ENCODE data around the gene CFAP52.
"Not testable (repeated sequence)": the region's sequence is repeated elsewhere in the genome, so short reads cannot be mapped to it uniquely, and the experiment has no call there.

CFAP52 gene

GRCh38 chr17:9576521-9577372 lies at the start of gene CFAP52:
Gene CFAP52, plus strand, starts transcription at chr17:9576642. Its CDS starts 54 bp downstream, at chr17:9576696.
- DNase-seq (ENCODE audit: low read depth, low spot score) = no peak
- H3K27ac ChIP-seq = no peak within 1 kb of the TSS

GRCh38 chr17:9527788-9528187 lies 48.7 kb upstream of the CFAP52 start:
- no peak for DNase-seq (ENCODE audit: low read depth, low spot score)
- H3K27ac ChIP-seq = no peak overlapping the region

GRCh38 chr17:9529033-9529700 lies 47.3 kb upstream of the CFAP52 start:
- no peak for DNase-seq (ENCODE audit: low read depth, low spot score)
- H3K27ac ChIP-seq = no peak overlapping the region

- no peak for DNase-seq (ENCODE audit: low read depth, low spot score)
These were observed 45.4 kb upstream of the CFAP52 start for GRCh38 chr17:9531034-9531433.

GRCh38 chr17:9532715-9533114 lies 43.7 kb upstream of the CFAP52 start:
- H3K27ac ChIP-seq = no peak overlapping the region
- no peak for DNase-seq (ENCODE audit: low read depth, low spot score)

More at GRCh38 chr17:9531034-9531433, 45.4 kb upstream of the CFAP52 start:
- H3K27ac ChIP-seq = no peak overlapping the region

- H3K27ac ChIP-seq = no peak overlapping the region
- no peak for DNase-seq (ENCODE audit: low read depth, low spot score)
These were observed 43.0 kb upstream of the CFAP52 start for GRCh38 chr17:9533441-9533840.

GRCh38 chr17:9536061-9536460 lies 40.4 kb upstream of the CFAP52 start:
- no peak overlapping the region for H3K27ac ChIP-seq
- DNase-seq (ENCODE audit: low read depth, low spot score) = no peak

GRCh38 chr17:9537177-9537776 lies 39.2 kb upstream of the CFAP52 start:
- DNase-seq (ENCODE audit: low read depth, low spot score) = no peak
- H3K27ac ChIP-seq = no peak overlapping the region

GRCh38 chr17:9538626-9539025 lies 37.8 kb upstream of the CFAP52 start:
- no peak overlapping the region for H3K27ac ChIP-seq
- DNase-seq (ENCODE audit: low read depth, low spot score) = no peak

- H3K27ac ChIP-seq = no peak overlapping the region
- no peak for DNase-seq (ENCODE audit: low read depth, low spot score)
These were observed 34.7 kb upstream of the CFAP52 start for GRCh38 chr17:9541718-9542117.

- H3K27ac ChIP-seq = no peak overlapping the region
- DNase-seq (ENCODE audit: low read depth, low spot score) = no peak
These were observed 32.2 kb upstream of the CFAP52 start for GRCh38 chr17:9544221-9544620.

- no peak overlapping the region for H3K27ac ChIP-seq
- no peak for DNase-seq (ENCODE audit: low read depth, low spot score)
These were observed 27.2 kb upstream of the CFAP52 start for GRCh38 chr17:9549215-9549614.

- no peak overlapping the region for H3K27ac ChIP-seq
- no peak for DNase-seq (ENCODE audit: low read depth, low spot score)
These were observed 23.3 kb upstream of the CFAP52 start for GRCh38 chr17:9553181-9553580.

- no peak for DNase-seq (ENCODE audit: low read depth, low spot score)
- H3K27ac ChIP-seq = no peak overlapping the region
These were observed 22.8 kb upstream of the CFAP52 start for GRCh38 chr17:9553596-9553995.

GRCh38 chr17:9554715-9555114 lies 21.7 kb upstream of the CFAP52 start:
- not testable (repeated sequence) for DNase-seq (ENCODE audit: low read depth, low spot score); H3K27ac ChIP-seq

- no peak for DNase-seq (ENCODE audit: low read depth, low spot score)
- H3K27ac ChIP-seq = no peak overlapping the region
These were observed 19.2 kb upstream of the CFAP52 start for GRCh38 chr17:9557161-9557755.

- DNase-seq (ENCODE audit: low read depth, low spot score) = no peak
These were observed 18.6 kb upstream of the CFAP52 start for GRCh38 chr17:9557857-9558256.

GRCh38 chr17:9564104-9564503 lies 12.3 kb upstream of the CFAP52 start:
- DNase-seq (ENCODE audit: low read depth, low spot score) = no peak
- no peak overlapping the region for H3K27ac ChIP-seq

More at GRCh38 chr17:9557857-9558256, 18.6 kb upstream of the CFAP52 start:
- H3K27ac ChIP-seq = no peak overlapping the region

GRCh38 chr17:9566067-9566466 lies 10.4 kb upstream of the CFAP52 start:
- no peak for DNase-seq (ENCODE audit: low read depth, low spot score)
- no peak overlapping the region for H3K27ac ChIP-seq

GRCh38 chr17:9566739-9567138 lies 9.7 kb upstream of the CFAP52 start:
- H3K27ac ChIP-seq; DNase-seq (ENCODE audit: low read depth, low spot score): not testable (repeated sequence)

- no peak for DNase-seq (ENCODE audit: low read depth, low spot score)
These were observed 8.4 kb upstream of the CFAP52 start for GRCh38 chr17:9568004-9568403.

More at GRCh38 chr17:9568004-9568403, 8.4 kb upstream of the CFAP52 start:
- no peak overlapping the region for H3K27ac ChIP-seq

All from epithelial cell of prostate (primary cell).